K562 (cell line): ENCODE data around the gene PPM1F. TPM values are rescaled to one million over a fixed set of nuclear protein-coding genes. Genes with fewer than 3 reads are reported as not detected.

Experiments
- ATF7 ChIP-seq: fragments of 450-650 bp; IDR thresholded peaks from 2 replicates; pipeline ENCODE4 v1.7.1; 2014; ENCODE audit warnings: mild to moderate bottlenecking, moderate library complexity
- BMI1 ChIP-seq: fragments of 150-350 bp; IDR thresholded peaks from 2 replicates; pipeline ENCODE4 v1.6.1; 2014; ENCODE audit warnings: low read length
- CHD1 ChIP-seq: fragments of 200-600 bp; sonication (generic); IDR thresholded peaks from one replicate; pipeline ENCODE4 v1.6.1; 2012; ENCODE audit warnings: mild to moderate bottlenecking, moderate library complexity, low read length, inconsistent platforms
- E2F6 ChIP-seq, 2 experiments: IDR thresholded peaks; 2 replicates each; pipeline ENCODE4 v1.6.1; 2011; ENCODE audit warnings: borderline replicate concordance in 1 of 2, control low read depth in 1 of 2, low read depth in 1 of 2, low read length in 1 of 2, mild to moderate bottlenecking in 1 of 2, mixed read lengths in 1 of 2, moderate library complexity in 1 of 2; ENCODE audit not compliant: insufficient read depth in 1 of 2, insufficient read length in 1 of 2, poor library complexity in 1 of 2, severe bottlenecking in 1 of 2; ENCODE audit errors: extremely low read depth in 1 of 2
- POLR3G ChIP-seq: IDR thresholded peaks from 2 replicates; pipeline ENCODE4 v1.6.1; 2011; ENCODE audit not compliant: insufficient read length, insufficient replicate concordance; ENCODE audit errors: extremely low read depth
- ZBTB1 ChIP-seq: sonication (generic); formaldehyde crosslinking; IDR thresholded peaks from 2 replicates; pipeline ENCODE4 v1.8.1; 2023; ENCODE audit warnings: missing genetic modification reagents, low read depth, mild to moderate bottlenecking, borderline replicate concordance
- ZKSCAN8 ChIP-seq: fragments of 200-800 bp; sonication (Bioruptor generic); IDR thresholded peaks from 2 replicates; pipeline ENCODE4 v1.6.1; 2016; ENCODE audit warnings: missing genetic modification characterization, missing compliant biosample characterization
- ZNF699 ChIP-seq: fragments of 250-450 bp; sonication (Bioruptor Pico); IDR thresholded peaks from 2 replicates; pipeline ENCODE4 v1.8.0; 2021; ENCODE audit warnings: mild to moderate bottlenecking, moderate library complexity; ENCODE audit not compliant: insufficient replicate concordance
- polyA plus RNA-seq, 8 experiments: library from polyadenylated mRNA; depleted of rRNA in 4 of 8; stranded (reverse) in 5 of 8; unstranded in 3 of 8; fragments of >200 nt; fragmentation: Nextera tagmentation in 2 of 8; fragmentation: Illumina TruSeq in 1 of 8; extraction: Ambion mirVana in 2 of 8; extraction: Trizol in 1 of 8; gene quantifications; 2 replicates each; pipeline versions ENCODE4 v1.2.1 to v1.2.3, GENCODE V29; 2011 to 2014; ENCODE audit warnings: inconsistent platforms in 1 of 8, missing spikeins in 1 of 8
- total RNA-seq, 7 experiments: library from RNA; depleted of rRNA in 6 of 7; stranded (reverse); fragments of >200 nt in 6 of 7; fragmentation: Illumina TruSeq in 2 of 7; extraction: Trizol in 2 of 7; gene quantifications; 2 replicates each; pipeline versions ENCODE4 v1.2.1 to v1.2.3, GENCODE V29; 2011 to 2021; ENCODE audit warnings: low replicate concordance in 1 of 7
- TF ChIP-seq, protein P1 (sequence below), 2 experiments: fragments of 450-650 bp in 1 of 2; sonication (generic) in 1 of 2; formaldehyde crosslinking; conservative IDR thresholded peaks; 2 replicates each; pipeline versions ENCODE4 v1.4.0 to v1.8.1; 2020 to 2022; ENCODE audit warnings: mild to moderate bottlenecking in 1 of 2, missing genetic modification reagents in 1 of 2
- TF ChIP-seq, protein P2 (sequence below): sonication (generic); formaldehyde crosslinking; IDR thresholded peaks from 2 replicates; pipeline ENCODE4 v1.8.1; 2023; ENCODE audit warnings: mild to moderate bottlenecking, missing genetic modification reagents

Gene PPM1F
- total and polyA plus RNA-seq, 9 of the 15 experiments (the other 6 are each of a cell fraction or from before 2014, with no cell fraction given): 2.1 to 159 (median 64.0) TPM

DNA sequence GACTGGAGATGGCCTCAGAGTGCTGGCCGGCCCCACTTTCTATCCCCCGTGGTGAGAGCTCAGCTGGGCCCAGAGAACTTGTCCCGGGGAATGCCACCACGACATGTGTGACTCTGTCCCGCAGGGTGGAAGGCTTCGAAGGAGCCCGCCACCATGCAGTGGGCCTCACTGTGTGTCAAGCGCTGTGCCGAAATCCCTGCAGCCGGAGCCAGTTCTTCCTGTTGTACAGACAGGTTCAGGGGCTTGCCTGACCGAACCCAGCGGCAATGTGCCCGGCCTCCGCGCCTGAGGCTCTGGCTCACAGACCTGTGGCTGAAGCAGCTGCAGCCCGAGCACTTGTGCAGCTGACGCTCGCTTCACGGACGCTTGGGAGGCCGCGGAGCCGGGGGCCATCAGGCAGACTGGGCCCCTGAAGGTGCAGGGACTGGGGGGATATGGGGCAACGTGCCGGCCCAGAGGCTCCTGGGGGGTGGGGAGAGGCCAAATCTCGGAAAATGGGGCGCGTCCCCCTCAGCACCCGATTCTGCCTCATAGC lies 650 bp downstream of the PPM1F start (continued):
- TF ChIP-seq, protein P1, sequence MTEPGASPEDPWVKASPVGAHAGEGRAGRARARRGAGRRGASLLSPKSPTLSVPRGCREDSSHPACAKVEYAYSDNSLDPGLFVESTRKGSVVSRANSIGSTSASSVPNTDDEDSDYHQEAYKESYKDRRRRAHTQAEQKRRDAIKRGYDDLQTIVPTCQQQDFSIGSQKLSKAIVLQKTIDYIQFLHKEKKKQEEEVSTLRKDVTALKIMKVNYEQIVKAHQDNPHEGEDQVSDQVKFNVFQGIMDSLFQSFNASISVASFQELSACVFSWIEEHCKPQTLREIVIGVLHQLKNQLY (CRISPR knock-in tag; conservative IDR thresholded peaks at IDR 0.05): 0 out of 4 replicates have a peak, but pooled peaks of 1 of the 2 experiments have one; percentile 92
- TF ChIP-seq CHD1: peak; percentile 90
- no peak for TF ChIP-seq ZKSCAN8 (CRISPR knock-in tag)
- TF ChIP-seq ZNF699 (CRISPR knock-in tag): no peak
- TF ChIP-seq, protein P2, sequence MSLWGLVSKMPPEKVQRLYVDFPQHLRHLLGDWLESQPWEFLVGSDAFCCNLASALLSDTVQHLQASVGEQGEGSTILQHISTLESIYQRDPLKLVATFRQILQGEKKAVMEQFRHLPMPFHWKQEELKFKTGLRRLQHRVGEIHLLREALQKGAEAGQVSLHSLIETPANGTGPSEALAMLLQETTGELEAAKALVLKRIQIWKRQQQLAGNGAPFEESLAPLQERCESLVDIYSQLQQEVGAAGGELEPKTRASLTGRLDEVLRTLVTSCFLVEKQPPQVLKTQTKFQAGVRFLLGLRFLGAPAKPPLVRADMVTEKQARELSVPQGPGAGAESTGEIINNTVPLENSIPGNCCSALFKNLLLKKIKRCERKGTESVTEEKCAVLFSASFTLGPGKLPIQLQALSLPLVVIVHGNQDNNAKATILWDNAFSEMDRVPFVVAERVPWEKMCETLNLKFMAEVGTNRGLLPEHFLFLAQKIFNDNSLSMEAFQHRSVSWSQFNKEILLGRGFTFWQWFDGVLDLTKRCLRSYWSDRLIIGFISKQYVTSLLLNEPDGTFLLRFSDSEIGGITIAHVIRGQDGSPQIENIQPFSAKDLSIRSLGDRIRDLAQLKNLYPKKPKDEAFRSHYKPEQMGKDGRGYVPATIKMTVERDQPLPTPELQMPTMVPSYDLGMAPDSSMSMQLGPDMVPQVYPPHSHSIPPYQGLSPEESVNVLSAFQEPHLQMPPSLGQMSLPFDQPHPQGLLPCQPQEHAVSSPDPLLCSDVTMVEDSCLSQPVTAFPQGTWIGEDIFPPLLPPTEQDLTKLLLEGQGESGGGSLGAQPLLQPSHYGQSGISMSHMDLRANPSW (CRISPR knock-in tag): peak; percentile 93
- no peak for TF ChIP-seq ZBTB1 (CRISPR knock-in tag)
- TF ChIP-seq E2F6 (IDR thresholded peaks at IDR 0.05; ENCODE audit: borderline replicate concordance in 1 of 2, extremely low read depth in 1 of 2, insufficient read depth in 1 of 2, insufficient read length in 1 of 2, low read depth in 1 of 2, low read length in 1 of 2, poor library complexity in 1 of 2, severe bottlenecking in 1 of 2): peak in 1 of 2 experiments; percentile 60
- TF ChIP-seq POLR3G: no peak
- TF ChIP-seq BMI1: no peak
- no peak for TF ChIP-seq ATF7
